ENCODE data around the gene JAK3. TPM values are rescaled to one million over a fixed set of nuclear protein-coding genes. Genes with fewer than 3 reads are reported as not detected.
A peak's percentile ranks its signal among the peaks of the same experiment; 100 is the strongest.

The JAK3 gene
- total and polyA plus RNA-seq, 4 experiments from 2014 or later = 74.6 to 135 (median 114) TPM

DNA sequence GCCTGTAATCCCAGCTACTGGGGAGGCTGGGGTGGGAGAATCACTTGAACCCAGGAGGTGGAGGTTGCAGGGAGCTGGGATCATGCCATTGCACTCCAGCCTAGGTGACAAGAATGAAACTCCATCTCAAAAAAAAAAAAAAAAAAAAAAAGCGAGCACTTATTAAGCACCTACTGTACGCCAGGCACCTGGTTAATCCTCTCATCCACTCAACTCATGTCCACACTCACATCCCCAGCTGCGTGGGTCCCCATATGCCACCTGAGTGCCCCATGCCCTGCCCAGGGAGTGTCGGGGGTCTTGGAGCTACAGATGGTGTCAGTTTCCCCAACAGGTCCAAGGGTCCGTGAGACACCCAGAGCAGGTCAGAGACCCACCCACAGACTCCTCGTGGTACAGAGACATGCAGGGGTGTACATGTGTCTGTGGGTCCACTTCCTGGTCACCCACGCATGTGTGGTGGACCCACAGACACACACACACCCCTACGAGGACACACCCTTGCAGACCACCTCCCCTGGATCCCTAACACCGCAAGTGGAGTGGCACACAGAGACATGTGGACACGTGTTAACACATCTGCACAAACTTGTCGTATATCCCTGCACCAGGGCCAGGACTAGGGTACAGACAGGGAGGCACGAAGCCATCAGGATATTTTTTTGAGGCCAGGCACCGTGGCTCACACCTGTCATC lies 30.0 kb downstream of the JAK3 start:
- Histone ChIP-seq H3K4me1 (ENCODE audit: insufficient read depth, low read length) (no peaks in the 10 kb centered on the region), H3K27ac (ENCODE audit: low read depth, low read length) (no peak overlapping the region), H3K4me3 (ENCODE audit: low read length in 2 of 2) (no peak overlapping the region), H3K9me3 (ENCODE audit: control insufficient read depth in 1 of 2, low read length in 2 of 2) (no peaks in the 10 kb centered on the region), H3K36me3 (ENCODE audit: insufficient read depth, low read length) (no peaks in the 10 kb centered on the region), H3K27me3 (ENCODE audit: insufficient read depth, low read length) (no peaks in the 10 kb centered on the region)
- Mint-ChIP-seq H3K36me3 (peaks cover 0 to 1% of the 10 kb centered on the region in 2 donors), H3K4me1 (peaks cover 0 to 2% (median 0%) of the 10 kb centered on the region in 4 donors), H3K9me3 (no peaks in the 10 kb centered on the region), H3K4me3 (no peak overlapping the region), H3K27ac (no peak overlapping the region), H3K27me3 (no peaks in the 10 kb centered on the region)
- no peak for DNase-seq
- POLR2A ChIA-PET (ENCODE audit: partially characterized antibody) = interaction anchor here (0.9 kb wide), 1 partner anchor 15 kb away, joined by 3 read pairs; no protein-coding TSS in a partner anchor
- intact Hi-C loops (cut with micrococcal nuclease) = no loop called here
- CTCF ChIA-PET (ENCODE audit: partially characterized antibody) = no interaction called here

DNA sequence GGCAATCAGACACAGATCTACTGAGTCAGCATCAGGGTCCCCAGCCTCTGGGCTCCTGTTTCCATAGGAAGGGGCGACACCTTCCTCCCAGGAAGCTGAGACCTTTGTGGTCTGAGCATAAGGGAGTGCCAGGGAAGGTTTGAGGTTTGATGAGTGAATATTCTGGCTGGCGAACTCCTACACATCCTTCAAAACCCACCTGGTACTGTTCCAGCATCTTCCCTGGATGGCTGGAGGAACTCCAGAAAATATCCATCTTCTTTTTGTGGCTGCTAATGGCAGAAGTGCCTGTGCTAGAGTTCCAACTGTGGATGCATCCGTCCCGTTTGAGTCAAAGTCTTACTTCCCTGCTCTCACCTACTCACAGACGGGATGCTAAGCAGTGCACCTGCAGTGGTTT lies 35.7 kb downstream of the JAK3 start:
- H3K4me3 ChIP-seq (ENCODE audit: low read length in 2 of 2) = no peak overlapping the region
- peak overlapping the region in 1 of 7 donors; percentile 10 for H3K27ac Mint-ChIP-seq
- ChIA-PET POLR2A (ENCODE audit: partially characterized antibody) (no interaction called here), CTCF (ENCODE audit: partially characterized antibody) (no interaction called here)
- DNase-seq = no peak
- peaks cover 11% of the 10 kb centered on the region for H3K4me1 ChIP-seq (ENCODE audit: insufficient read depth, low read length)
- H3K9me3 Mint-ChIP-seq = no peaks in the 10 kb centered on the region
- no peak overlapping the region for H3K4me3 Mint-ChIP-seq
- H3K36me3 ChIP-seq (ENCODE audit: insufficient read depth, low read length) = no peaks in the 10 kb centered on the region
- peaks cover 1 to 4% of the 10 kb centered on the region in 2 donors for H3K36me3 Mint-ChIP-seq
- H3K27ac ChIP-seq (ENCODE audit: low read depth, low read length) = no peak overlapping the region
- peaks cover 4 to 14% (median 7%) of the 10 kb centered on the region in 4 donors for H3K4me1 Mint-ChIP-seq
- no peaks in the 10 kb centered on the region for H3K27me3 Mint-ChIP-seq
- no peaks in the 10 kb centered on the region for H3K9me3 ChIP-seq (ENCODE audit: control insufficient read depth in 1 of 2, low read length in 2 of 2)
- no peaks in the 10 kb centered on the region for H3K27me3 ChIP-seq (ENCODE audit: insufficient read depth, low read length)
- intact Hi-C loops (cut with micrococcal nuclease) = no loop called here

DNA sequence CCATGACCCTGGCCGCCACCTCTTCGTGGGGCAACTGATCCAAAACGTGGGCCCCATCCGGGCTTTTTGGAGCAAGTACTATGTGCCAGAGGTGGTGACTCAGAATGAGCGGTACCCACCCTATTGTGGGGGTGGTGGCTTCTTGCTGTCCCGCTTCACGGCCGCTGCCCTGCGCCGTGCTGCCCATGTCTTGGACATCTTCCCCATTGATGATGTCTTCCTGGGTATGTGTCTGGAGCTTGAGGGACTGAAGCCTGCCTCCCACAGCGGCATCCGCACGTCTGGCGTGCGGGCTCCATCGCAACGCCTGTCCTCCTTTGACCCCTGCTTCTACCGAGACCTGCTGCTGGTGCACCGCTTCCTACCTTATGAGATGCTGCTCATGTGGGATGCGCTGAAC lies 36.1 kb downstream of the JAK3 start:
- peaks cover 15% of the 10 kb centered on the region for H3K4me1 ChIP-seq (ENCODE audit: insufficient read depth, low read length)
- POLR2A ChIA-PET (ENCODE audit: partially characterized antibody) = no interaction called here
- H3K36me3 ChIP-seq (ENCODE audit: insufficient read depth, low read length) = no peaks in the 10 kb centered on the region
- peaks cover 4 to 18% (median 7%) of the 10 kb centered on the region in 4 donors for H3K4me1 Mint-ChIP-seq
- H3K9me3 Mint-ChIP-seq = no peaks in the 10 kb centered on the region
- no peaks in the 10 kb centered on the region for H3K27me3 ChIP-seq (ENCODE audit: insufficient read depth, low read length)
- intact Hi-C loops (cut with micrococcal nuclease) = no loop called here
- peak overlapping the region in 1 of 7 donors; percentile 10 for H3K27ac Mint-ChIP-seq
- peaks cover 1 to 4% of the 10 kb centered on the region in 2 donors for H3K36me3 Mint-ChIP-seq
- H3K27ac ChIP-seq (ENCODE audit: low read depth, low read length) = no peak overlapping the region
- no peak overlapping the region for H3K4me3 ChIP-seq (ENCODE audit: low read length in 2 of 2)
- H3K27me3 Mint-ChIP-seq = no peaks in the 10 kb centered on the region
- no peaks in the 10 kb centered on the region for H3K9me3 ChIP-seq (ENCODE audit: control insufficient read depth in 1 of 2, low read length in 2 of 2)
- CTCF ChIA-PET (ENCODE audit: partially characterized antibody) = no interaction called here
- no peak for DNase-seq
- no peak overlapping the region for H3K4me3 Mint-ChIP-seq

DNA sequence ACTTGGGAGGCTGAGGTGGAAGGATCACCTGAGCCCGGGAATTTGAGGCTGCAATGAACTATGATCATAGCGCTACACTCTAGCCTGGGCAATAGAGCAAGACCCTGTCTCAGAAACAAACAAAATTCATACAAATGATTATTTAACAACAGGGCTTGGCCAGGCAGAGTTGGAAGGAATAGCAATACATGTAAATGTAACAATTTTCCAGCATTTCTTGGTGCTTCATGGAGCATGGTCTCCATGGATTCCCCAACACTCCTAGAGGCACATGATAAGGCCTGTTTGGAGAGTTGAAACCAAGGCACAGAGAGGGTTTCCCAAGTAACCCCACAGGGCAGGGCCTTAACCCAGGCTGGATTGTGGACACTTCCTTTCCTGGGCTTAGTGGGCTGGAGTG lies 36.7 kb downstream of the JAK3 start:
- Mint-ChIP-seq H3K27me3 (no peaks in the 10 kb centered on the region), H3K4me3 (no peak overlapping the region), H3K9me3 (no peaks in the 10 kb centered on the region), H3K27ac (no peak overlapping the region), H3K36me3 (peaks cover 0 to 4% of the 10 kb centered on the region in 2 donors), H3K4me1 (peaks cover 4 to 21% (median 7%) of the 10 kb centered on the region in 4 donors)
- H3K9me3 ChIP-seq (ENCODE audit: control insufficient read depth in 1 of 2, low read length in 2 of 2) = no peaks in the 10 kb centered on the region
- ChIA-PET POLR2A (ENCODE audit: partially characterized antibody) (interaction anchor here (0.6 kb wide), 1 partner anchor 62 kb away, joined by 5 read pairs; no protein-coding TSS in a partner anchor), CTCF (ENCODE audit: partially characterized antibody) (no interaction called here)
- H3K4me3 ChIP-seq (ENCODE audit: low read length in 2 of 2) = no peak overlapping the region
- intact Hi-C loops (cut with micrococcal nuclease) = no loop called here
- no peaks in the 10 kb centered on the region for H3K27me3 ChIP-seq (ENCODE audit: insufficient read depth, low read length)
- peaks cover 20% of the 10 kb centered on the region for H3K4me1 ChIP-seq (ENCODE audit: insufficient read depth, low read length)
- H3K36me3 ChIP-seq (ENCODE audit: insufficient read depth, low read length) = no peaks in the 10 kb centered on the region
- DNase-seq = no peak
- no peak overlapping the region for H3K27ac ChIP-seq (ENCODE audit: low read depth, low read length)

DNA sequence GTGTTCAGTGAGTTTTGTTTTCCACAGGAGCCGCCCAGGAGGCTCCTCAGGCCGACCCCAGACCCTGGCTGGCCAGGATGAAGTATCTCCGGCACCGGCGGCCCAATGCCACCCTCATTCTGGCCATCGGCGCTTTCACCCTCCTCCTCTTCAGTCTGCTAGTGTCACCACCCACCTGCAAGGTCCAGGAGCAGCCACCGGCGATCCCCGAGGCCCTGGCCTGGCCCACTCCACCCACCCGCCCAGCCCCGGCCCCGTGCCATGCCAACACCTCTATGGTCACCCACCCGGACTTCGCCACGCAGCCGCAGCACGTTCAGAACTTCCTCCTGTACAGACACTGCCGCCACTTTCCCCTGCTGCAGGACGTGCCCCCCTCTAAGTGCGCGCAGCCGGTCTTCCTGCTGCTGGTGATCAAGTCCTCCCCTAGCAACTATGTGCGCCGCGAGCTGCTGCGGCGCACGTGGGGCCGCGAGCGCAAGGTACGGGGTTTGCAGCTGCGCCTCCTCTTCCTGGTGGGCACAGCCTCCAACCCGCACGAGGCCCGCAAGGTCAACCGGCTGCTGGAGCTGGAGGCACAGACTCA lies 40.0 kb downstream of the JAK3 start:
- ChIA-PET CTCF (ENCODE audit: partially characterized antibody) (interaction anchor here (1.0 kb wide), 1 partner anchor 125 kb away, joined by 3 read pairs; the partner anchor contains the start of gene CCDC124), POLR2A (ENCODE audit: partially characterized antibody) (interaction anchor here (1.0 kb wide), 2 partner anchors 40 to 42 kb away, joined by 3 read pairs; partner anchors contain the start of gene JAK3)
- Histone ChIP-seq H3K4me3 (ENCODE audit: low read length in 2 of 2) (no peak overlapping the region), H3K27ac (ENCODE audit: low read depth, low read length) (no peak overlapping the region), H3K27me3 (ENCODE audit: insufficient read depth, low read length) (no peaks in the 10 kb centered on the region), H3K9me3 (ENCODE audit: control insufficient read depth in 1 of 2, low read length in 2 of 2) (no peaks in the 10 kb centered on the region), H3K4me1 (ENCODE audit: insufficient read depth, low read length) (peaks cover 34% of the 10 kb centered on the region), H3K36me3 (ENCODE audit: insufficient read depth, low read length) (no peaks in the 10 kb centered on the region)
- no peaks in the 10 kb centered on the region for H3K9me3 Mint-ChIP-seq
- H3K27ac Mint-ChIP-seq = peak overlapping the region in 3 of 7 donors; percentile 36 to 67 (median 42)
- H3K27me3 Mint-ChIP-seq = no peaks in the 10 kb centered on the region
- peak overlapping the region; percentile 43 to 82 (median 76) for H3K4me3 Mint-ChIP-seq
- peaks cover 0 to 4% of the 10 kb centered on the region in 2 donors for H3K36me3 Mint-ChIP-seq
- DNase-seq = no peak
- peaks cover 15 to 47% (median 28%) of the 10 kb centered on the region in 4 donors for H3K4me1 Mint-ChIP-seq
- intact Hi-C loops (cut with micrococcal nuclease) = no loop called here

DNA sequence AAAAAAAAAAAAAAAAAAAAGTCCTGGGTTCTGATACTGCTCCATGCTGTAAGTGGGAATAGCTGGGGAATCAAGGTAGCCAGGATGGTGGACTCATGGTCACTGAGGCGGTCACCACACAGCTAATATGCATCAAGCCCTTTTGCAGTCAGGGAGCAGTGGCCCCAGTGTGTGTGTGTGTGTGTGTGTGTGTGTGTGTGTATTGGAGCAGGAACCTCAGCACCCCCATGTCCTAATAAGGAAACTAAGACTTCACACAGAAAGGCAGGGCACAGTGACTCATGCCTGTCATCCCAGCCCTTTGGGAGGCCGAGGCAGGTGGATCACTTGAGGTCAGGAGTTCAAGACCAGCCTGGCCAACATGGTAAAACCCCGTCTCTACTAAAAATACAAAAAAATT lies 40.8 kb downstream of the JAK3 start:
- Histone ChIP-seq H3K4me1 (ENCODE audit: insufficient read depth, low read length) (peaks cover 42% of the 10 kb centered on the region), H3K27me3 (ENCODE audit: insufficient read depth, low read length) (no peaks in the 10 kb centered on the region), H3K4me3 (ENCODE audit: low read length in 2 of 2) (no peak overlapping the region), H3K9me3 (ENCODE audit: control insufficient read depth in 1 of 2, low read length in 2 of 2) (no peaks in the 10 kb centered on the region), H3K36me3 (ENCODE audit: insufficient read depth, low read length) (no peaks in the 10 kb centered on the region), H3K27ac (ENCODE audit: low read depth, low read length) (no peak overlapping the region)
- ChIA-PET CTCF (ENCODE audit: partially characterized antibody) (interaction anchor here (0.9 kb wide), 1 partner anchor 52 kb away, joined by 3 read pairs; the partner anchor contains the start of gene RPL18A), POLR2A (ENCODE audit: partially characterized antibody) (interaction anchor here (6.6 kb wide), 1 partner anchor 41 kb away, joined by 60 read pairs; the partner anchor contains the start of gene JAK3)
- Mint-ChIP-seq H3K36me3 (peaks cover 0 to 4% of the 10 kb centered on the region in 2 donors), H3K27me3 (no peaks in the 10 kb centered on the region), H3K4me3 (peak overlapping the region in 4 of 8 donors; percentile 5 to 39 (median 30)), H3K9me3 (no peaks in the 10 kb centered on the region), H3K27ac (no peak overlapping the region), H3K4me1 (peaks cover 19 to 54% (median 32%) of the 10 kb centered on the region in 4 donors)
- intact Hi-C loops (cut with micrococcal nuclease) = no loop called here
- DNase-seq = no peak

DNA sequence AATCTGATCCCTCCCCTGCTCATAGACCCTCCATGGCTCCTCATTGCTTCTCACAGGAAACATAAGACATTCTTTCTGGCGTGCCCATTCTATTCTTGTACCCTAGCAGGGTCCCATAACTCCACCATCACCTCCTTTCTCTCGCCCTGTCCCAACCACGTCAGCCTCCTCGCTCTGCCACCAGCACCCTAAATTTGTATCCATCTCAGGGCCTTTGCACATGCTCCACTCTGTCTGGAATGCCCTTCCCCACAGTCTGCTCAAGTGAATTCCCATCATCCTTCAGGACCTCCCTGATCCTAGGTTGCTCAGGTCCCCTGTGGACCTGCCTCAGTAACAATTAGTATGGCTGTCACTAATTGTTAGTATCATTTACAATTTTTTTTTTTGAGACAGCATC lies 42.4 kb downstream of the JAK3 start:
- H3K4me3 Mint-ChIP-seq = peak overlapping the region in 3 of 8 donors; percentile 18 to 69 (median 24)

More for the DNA sequence above, 42.4 kb downstream of the JAK3 start:
- Histone ChIP-seq H3K27ac (ENCODE audit: low read depth, low read length) (no peak overlapping the region), H3K27me3 (ENCODE audit: insufficient read depth, low read length) (no peaks in the 10 kb centered on the region), H3K4me3 (ENCODE audit: low read length in 2 of 2) (no peak overlapping the region), H3K9me3 (ENCODE audit: control insufficient read depth in 1 of 2, low read length in 2 of 2) (no peaks in the 10 kb centered on the region), H3K36me3 (ENCODE audit: insufficient read depth, low read length) (no peaks in the 10 kb centered on the region), H3K4me1 (ENCODE audit: insufficient read depth, low read length) (peaks cover 43% of the 10 kb centered on the region)
- Mint-ChIP-seq H3K4me1 (peaks cover 19 to 54% (median 33%) of the 10 kb centered on the region in 4 donors), H3K9me3 (no peaks in the 10 kb centered on the region), H3K27me3 (no peaks in the 10 kb centered on the region), H3K36me3 (peaks cover 0 to 4% of the 10 kb centered on the region in 2 donors), H3K27ac (peak overlapping the region in 5 of 7 donors; percentile 55 to 81 (median 72))
- no peak for DNase-seq
- intact Hi-C loops (cut with micrococcal nuclease) = no loop called here
- ChIA-PET POLR2A (ENCODE audit: partially characterized antibody) (interaction anchor here (6.6 kb wide), 1 partner anchor 43 kb away, joined by 60 read pairs; the partner anchor contains the start of gene JAK3), CTCF (ENCODE audit: partially characterized antibody) (interaction anchor here (0.6 to 4.7 kb wide), 3 partner anchors 8 to 50 kb away, joined by 3 to 24 read pairs (median 20); partner anchors contain the start of gene JAK3)

Data from CD4-positive, alpha-beta memory T cell (primary cell).